SHP77 (cell line): ENCODE measurements around the gene LDLRAP1.

ENCODE experiments used
- DNase-seq, 2 experiments: peaks; one replicate each; lab custom pipeline; 2025; lab: John Stamatoyannopoulos, UW

LDLRAP1 gene

DNA sequence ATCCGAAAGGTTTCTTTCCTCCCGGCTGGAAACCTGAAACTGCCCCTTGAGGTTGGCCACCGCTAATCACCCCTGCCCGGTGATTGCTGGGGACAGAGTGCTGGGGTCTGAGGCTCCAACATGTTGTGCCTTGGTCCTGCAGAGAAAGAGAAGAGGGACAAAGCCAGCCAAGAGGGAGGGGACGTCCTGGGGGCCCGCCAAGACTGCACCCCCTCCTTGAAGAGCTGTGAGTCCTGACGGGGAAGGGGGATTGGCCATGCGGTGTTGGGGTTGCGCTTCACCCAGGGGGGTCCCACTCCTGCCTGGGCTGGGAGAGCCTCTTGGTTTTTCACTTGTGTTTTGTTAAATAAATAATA, 19.5 kb downstream of the LDLRAP1 start:
- no peak for DNase-seq

DNA sequence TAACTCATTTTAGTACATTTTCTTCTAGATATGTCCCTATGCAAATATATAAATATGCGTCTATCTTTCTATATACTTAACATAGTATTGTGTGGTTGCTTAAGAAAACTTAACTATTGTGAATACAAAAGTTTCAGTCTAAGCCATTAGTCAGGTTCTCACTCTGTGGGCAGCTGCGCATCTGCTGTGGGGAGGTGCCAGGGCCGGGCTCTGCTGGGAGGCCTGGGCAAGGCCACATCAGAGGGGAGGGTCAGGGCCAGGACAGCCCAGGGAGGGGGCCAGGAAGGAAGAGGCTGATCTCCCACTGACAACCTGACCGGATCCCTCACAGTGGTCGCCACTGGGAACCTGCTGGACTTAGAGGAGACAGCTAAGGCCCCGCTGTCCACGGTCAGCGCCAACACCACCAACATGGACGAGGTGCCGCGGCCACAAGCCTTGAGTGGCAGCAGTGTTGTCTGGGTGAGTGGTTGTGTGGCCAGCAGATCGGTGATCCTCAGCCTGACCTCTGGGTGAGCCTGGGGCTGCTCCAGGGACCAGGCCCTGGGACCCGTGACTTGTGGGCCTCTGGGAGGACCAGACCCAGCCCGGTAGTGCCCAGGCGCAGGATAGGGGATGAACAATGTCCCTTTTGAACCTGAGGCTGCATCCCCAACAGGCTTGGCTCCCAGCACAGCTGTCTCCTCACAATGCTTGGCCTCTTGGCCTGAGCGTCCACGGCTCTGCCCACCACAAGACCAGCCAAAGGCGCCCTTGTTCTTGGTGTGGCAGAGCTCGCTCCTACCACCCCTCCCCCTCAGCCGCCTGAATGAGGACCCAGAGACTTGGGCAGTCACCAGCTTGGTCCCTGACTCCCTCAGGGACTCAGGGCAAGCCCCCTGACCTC, 20.2 kb downstream of the LDLRAP1 start:
- DNase-seq = no peak

DNA sequence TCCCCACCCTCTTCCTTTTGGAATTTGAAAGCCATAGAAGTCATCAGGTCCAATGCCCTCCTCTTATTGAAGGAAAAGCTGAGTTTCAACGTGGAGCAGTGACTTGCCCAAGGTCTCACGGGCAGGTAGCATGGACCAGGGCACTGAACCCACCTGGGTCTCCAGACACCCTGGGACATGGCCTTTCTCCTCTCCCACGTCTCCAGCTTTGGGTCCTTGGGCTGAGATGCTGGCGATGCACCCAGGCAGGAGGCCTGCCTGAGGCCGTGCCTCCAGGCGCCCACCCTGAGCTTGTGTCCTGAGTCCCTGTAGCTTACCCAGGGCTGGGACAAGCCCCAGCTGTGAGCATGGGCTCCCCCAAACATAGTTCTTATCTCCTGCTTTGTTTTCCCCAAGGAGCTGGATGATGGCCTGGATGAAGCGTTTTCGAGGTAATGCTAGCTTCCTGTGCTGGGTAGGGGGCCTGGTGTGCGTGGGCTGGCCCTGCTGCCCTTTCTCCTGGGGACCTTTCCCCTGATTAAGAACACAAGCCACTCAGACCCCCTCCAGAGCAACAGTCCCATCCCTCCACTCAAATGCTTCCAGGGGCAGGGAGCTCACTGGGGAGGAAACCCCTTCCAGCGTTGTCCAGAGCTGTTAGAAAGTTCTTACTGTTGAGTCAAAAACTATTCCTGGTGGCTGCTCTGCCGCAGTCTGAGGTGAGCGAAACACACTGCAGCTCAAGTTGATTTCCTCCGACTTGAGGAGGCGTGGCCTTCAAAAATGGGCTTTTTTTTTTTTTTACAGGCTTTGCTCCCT, 21.6 kb downstream of the LDLRAP1 start:
- no peak for DNase-seq

- no peak for DNase-seq
Observed at GRCh38 chr1:25565626-25566025, 22.2 kb downstream of the LDLRAP1 start.

- no peak for DNase-seq
Observed at GRCh38 chr1:25566176-25566729, 22.8 kb downstream of the LDLRAP1 start.

DNA sequence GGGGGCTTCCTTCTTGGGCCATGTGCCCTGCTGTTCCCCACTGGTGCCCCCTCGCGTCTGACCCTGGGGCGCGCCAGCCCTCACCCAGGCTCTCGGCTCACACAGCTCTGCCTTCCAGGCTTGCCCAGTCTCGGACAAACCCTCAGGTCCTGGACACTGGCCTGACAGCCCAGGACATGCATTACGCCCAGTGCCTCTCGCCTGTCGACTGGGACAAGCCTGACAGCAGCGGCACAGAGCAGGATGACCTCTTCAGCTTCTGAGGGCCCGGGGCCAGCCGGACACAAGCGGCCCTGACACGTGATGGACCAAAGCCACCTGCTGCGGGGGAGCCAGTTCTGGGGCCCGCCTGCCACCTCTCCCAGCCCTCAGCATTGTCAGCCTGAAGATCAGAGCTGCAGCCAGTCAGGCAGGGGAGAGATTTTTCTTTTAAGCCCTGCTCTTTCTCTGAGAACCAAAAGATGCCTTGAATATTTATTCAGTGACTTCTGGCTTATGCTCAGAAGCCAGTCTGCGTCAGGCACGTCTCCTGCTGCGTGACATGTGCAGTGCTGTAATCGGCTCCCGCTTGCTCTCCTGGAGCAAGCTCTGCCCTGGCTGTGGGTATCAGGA, 23.4 kb downstream of the LDLRAP1 start:
- DNase-seq = peak; percentile 46 to 77

DNA sequence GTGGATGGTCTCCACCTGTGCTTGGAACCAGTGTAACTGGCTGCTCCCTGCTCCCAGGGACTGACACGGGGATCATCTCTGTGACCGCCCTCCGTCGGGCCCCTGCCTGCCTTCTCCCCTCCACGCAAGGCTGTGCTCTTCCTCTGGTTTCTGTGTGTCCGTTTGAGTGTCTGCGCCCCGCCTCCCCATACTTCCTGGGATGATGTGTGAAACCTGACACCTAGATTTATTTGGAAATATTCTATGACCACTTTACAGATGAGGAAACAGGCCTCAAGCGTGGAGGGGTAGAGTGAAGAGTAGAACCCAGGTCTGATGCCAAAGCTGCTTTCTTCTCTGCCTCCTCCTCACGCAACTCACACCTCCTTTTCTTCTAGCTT, 24.3 kb downstream of the LDLRAP1 start:
- DNase-seq = peak in 1 of 2 experiments; percentile 18

DNA sequence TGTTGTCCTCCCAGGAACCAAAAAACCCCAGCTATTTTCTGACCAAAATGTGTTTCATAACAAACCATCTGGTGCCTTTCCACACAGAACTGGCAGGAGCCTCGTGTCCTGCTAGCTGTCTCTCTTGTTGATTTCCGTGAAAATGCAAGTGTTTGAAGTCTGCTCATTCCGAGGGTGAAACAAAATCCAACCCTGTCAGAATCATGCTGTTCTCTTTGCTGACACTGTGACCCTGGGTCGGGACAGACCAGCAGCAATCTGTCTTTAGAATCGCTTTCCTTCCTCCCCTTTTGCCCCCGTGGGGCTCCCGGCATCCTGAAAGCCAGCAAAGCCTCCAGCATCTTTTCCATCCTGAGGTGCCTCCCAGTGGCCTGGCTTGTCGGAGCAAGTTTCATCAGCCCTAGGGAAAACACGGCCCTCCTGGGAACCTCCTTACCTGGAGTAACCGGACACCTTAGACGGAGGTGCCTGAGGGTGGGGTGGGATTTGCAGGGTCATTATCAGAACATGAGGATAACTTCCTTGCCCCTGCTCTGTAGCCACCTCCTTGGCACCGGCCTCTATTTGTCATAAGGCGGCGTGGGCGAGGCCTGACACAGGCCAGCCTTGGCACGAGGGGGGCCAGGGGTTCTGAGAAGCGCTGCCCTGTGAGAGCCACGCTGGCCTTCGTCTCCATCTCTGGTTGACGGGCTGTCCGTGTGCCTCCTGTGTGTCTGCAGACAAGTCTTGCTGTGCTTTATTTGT, 24.9 kb downstream of the LDLRAP1 start:
- peak; percentile 32 to 52 for DNase-seq

DNA sequence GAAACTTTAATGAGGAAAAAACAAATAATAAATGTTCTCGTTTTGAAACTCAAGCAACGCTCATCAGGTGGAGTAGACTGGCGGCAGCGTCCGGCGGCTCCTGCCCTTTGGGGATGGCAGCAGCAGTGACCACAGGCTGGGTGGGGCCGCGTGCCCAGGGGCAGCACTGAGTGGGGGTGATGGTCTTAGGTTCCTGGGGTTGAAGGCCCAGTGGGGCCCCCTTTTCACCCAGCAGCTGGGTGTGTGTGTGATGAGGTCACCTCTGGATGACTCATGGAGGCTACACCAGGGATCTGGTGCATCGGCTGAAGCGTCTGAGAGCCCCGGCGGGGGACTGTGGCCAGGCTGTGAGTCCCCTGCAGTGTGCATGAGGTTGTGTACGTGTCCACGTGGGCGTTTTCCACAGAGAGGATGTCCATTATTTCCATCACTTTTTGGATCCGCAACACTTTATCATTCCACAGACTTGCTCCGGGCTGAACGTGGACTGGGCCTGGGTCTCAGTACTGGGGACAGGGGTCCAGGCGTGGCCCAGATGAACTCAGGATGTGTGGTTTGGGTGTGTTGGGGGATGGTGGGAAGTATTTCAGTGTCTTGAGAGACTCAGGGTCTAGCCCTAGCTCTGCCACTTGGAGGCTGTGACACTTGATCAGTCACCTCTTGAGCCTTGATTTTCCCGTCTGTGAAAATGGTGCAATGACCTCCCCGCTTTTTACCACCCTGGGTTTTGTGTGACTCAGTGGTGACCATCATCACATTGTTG, 25.6 kb downstream of the LDLRAP1 start:
- peak in 1 of 2 experiments; percentile 48 for DNase-seq

GRCh38 chr1:25569597-25570396, 26.4 kb downstream of the LDLRAP1 start:
- peak; percentile 88 to 93 for DNase-seq

- no peak for DNase-seq
Observed at GRCh38 chr1:25570798-25571521, 27.6 kb downstream of the LDLRAP1 start.

DNA sequence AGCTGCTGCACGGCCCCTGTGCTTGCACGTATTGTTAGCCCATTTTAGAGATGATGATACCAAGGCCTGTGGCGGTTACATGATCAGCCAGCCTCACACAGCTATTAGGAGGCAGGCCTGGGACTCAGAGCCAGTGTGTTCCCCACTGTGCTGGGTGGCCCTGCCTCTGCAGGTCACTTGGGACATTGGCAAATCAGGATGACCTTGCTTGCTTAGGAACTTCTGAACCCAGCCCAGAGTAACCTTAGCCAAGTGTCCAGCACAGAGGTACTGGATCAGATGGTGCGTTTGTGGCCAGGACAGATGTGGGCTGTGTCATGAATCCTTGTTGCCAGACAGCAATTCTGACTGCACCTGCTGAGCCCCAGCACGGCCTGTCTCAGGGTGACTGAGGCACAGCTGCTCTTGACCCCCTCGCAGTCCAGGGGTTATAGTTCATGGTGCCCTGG, 28.1 kb downstream of the LDLRAP1 start:
- no peak for DNase-seq

GRCh38 chr1:25572107-25572506, 28.7 kb downstream of the LDLRAP1 start:
- no peak for DNase-seq

- peak; percentile 67 to 72 for DNase-seq
Observed at GRCh38 chr1:25572708-25573590, 29.5 kb downstream of the LDLRAP1 start.

DNA sequence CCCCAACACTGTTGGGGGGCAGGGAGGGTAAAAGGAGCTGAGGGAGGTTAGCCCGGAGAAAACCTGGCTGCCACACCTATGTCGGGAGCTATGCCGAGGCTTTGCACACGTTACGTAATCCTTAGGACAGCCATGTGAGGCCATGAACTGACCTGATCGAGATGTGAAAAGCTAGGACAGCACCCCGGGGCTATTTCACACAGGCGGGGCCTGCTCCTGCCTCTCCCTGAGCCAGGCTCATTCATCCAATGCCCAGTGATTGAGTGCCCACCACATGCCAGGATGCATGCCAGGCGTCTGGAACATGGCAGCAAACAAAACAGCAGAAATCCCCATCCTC, 30.2 kb downstream of the LDLRAP1 start:
- peak in 1 of 2 experiments; percentile 14 for DNase-seq

DNA sequence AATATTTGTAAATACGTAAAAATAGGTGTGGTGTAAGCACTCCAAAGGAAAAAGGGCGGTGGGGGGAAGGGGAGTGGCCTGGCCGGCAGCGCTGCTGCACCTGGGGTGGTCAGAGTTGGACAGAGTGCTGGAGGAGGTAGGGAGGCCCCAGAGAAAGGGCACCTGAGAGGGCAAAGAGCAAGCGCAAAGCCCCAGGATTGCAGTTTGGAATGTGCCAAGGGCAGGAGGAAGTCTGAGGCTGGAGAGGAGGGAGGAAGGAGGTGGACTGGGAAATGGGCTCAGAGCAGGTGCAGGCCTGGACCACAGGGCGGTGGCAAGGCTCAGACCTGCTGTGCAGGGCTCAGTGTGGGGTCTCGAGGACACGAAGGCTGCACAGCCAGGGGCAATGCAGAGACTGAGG, 30.6 kb downstream of the LDLRAP1 start:
- no peak for DNase-seq

DNA sequence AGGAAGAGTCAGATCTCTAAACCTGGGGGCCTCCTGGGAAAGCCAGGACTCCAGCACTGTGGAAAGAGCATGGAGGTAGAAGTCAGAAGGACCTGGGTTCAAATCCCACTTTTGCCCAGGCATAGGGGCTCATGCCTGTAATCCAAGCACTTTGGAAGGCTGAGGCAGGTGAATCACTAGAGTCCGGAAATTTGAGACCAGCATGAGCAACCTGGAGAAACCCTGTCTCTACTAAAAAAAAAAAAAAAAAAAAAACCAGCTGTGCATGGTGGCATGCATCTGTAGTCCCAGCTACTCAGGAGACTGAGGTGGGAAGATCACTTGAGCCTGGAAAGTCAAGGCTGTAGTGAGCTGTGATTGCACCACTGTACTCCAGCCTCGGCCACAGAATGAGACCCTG, 31.8 kb downstream of the LDLRAP1 start:
- no peak for DNase-seq

DNA sequence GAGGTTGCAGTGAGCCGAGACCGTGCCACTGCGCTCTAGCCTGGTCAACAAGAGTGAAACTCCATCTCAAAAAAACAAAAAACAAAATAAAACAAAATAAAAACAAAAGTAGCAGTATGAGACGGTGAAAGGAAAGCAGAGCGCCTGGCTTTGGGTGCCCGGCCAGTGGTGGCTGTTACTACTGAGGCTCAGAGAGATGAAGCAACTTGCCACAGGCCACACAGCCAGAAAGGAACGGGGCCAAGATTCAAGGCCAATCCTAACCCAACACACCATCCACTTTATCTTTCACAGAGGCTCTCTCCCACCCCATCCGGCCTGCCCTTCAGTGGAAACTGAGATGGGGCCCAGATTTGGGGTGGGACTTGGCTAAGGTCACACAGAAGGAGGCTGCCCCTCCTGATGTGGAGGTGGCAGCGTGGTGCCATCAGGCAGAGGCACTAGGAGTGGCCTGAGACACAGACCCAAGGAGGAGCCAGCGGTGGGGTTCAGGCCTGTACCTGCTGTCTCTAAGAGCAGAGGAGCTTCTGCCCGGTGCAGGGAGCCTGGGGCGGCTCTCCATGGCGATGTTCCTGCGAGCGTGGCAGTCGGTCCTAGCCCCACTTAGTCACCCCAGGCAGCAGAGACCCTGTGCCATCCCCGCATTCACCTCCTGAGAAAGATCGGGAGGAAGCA, 33.2 kb downstream of the LDLRAP1 start:
- no peak for DNase-seq
